HG03521 (cell line): ENCODE data around the gene NAT14.
A peak's percentile ranks its signal among the peaks of the same experiment; 100 is the strongest.

Source experiments
- ATAC-seq: cut with Tn5 transposase; IDR thresholded peaks from one replicate; pipeline ENCODE4 v1.9.1; 2021; ENCODE audit warnings: mild to moderate bottlenecking, moderate library complexity; ENCODE audit not compliant: unreplicated experiment

The NAT14 gene

GRCh38 chr19:55452749-55453346, 32.1 kb upstream of the NAT14 start:
- no peak for ATAC-seq

GRCh38 chr19:55453511-55454260, 31.3 kb upstream of the NAT14 start:
- ATAC-seq: no peak

- no peak for ATAC-seq
Observed at GRCh38 chr19:55454787-55455243, 30.2 kb upstream of the NAT14 start.

GRCh38 chr19:55455576-55456235, 29.3 kb upstream of the NAT14 start:
- ATAC-seq: no peak

GRCh38 chr19:55456347-55456746, 28.6 kb upstream of the NAT14 start:
- no peak for ATAC-seq

GRCh38 chr19:55457683-55458457, 27.1 kb upstream of the NAT14 start:
- no peak for ATAC-seq

GRCh38 chr19:55459551-55459949, 25.4 kb upstream of the NAT14 start:
- no peak for ATAC-seq

GRCh38 chr19:55459950-55460657, 24.9 kb upstream of the NAT14 start:
- no peak for ATAC-seq

- ATAC-seq: no peak
Observed at GRCh38 chr19:55460670-55461258, 24.2 kb upstream of the NAT14 start.

GRCh38 chr19:55461259-55461973, 23.6 kb upstream of the NAT14 start, which contains the start of gene ISOC2:
Gene ISOC2 (minus strand): TSS chr19:55461642. CDS start chr19:55456486, 5,156 bp downstream.
- ATAC-seq: peak; percentile 90

GRCh38 chr19:55461974-55462626, 22.9 kb upstream of the NAT14 start:
- no peak for ATAC-seq

- ATAC-seq: no peak
Observed at GRCh38 chr19:55462722-55463121, 22.3 kb upstream of the NAT14 start.

GRCh38 chr19:55463583-55464031, 21.4 kb upstream of the NAT14 start:
- no peak for ATAC-seq

- no peak for ATAC-seq
Observed at GRCh38 chr19:55464039-55464661, 20.8 kb upstream of the NAT14 start.

- ATAC-seq: no peak
Observed at GRCh38 chr19:55464662-55465054, 20.3 kb upstream of the NAT14 start, which contains the start of gene C19orf85. Gene C19orf85 (minus strand): TSS chr19:55464751. CDS start chr19:55464554, 197 bp downstream.

GRCh38 chr19:55465460-55466240, 19.3 kb upstream of the NAT14 start:
- no peak for ATAC-seq

GRCh38 chr19:55466241-55466614, 18.8 kb upstream of the NAT14 start:
- no peak for ATAC-seq
